Keratinocyte (primary cell): Measurements from ENCODE around the gene AKR1E2. TPM values are rescaled to one million over a fixed set of nuclear protein-coding genes. Genes with fewer than 3 reads are reported as not detected.

Source experiments
- DNase-seq: peaks from one replicate; pipeline ENCODE4 v3.0.0-alpha.2; 2011; ENCODE audit warnings: low read depth, missing footprints, low spot score
- FAIRE-seq: peaks from 2 replicates; lab custom pipeline; 2011; peaks lifted over from hg19 to GRCh38; lab: Jason Lieb, UNC
- H2AFZ ChIP-seq: 2 replicates; pipeline ENCODE4 v1.6.0; 2012; ENCODE audit warnings: low read length, control low read depth, inconsistent platforms; ENCODE audit not compliant: control insufficient read depth
- H3K27ac ChIP-seq: 2 replicates; pipeline ENCODE4 v1.5.1; 2011; ENCODE audit warnings: low read length; ENCODE audit not compliant: control insufficient read depth, insufficient read depth
- H3K27me3 ChIP-seq: 3 replicates; pipeline ENCODE4 v1.6.0; 2011; ENCODE audit warnings: low read length; ENCODE audit not compliant: control insufficient read depth, insufficient read depth; ENCODE audit errors: extremely low read depth
- H3K36me3 ChIP-seq, 2 experiments: 2 replicates in 1 of 2; 3 replicates in 1 of 2; pipeline ENCODE4 v1.5.1; 2011; ENCODE audit warnings: low read length in 2 of 2, mild to moderate bottlenecking in 1 of 2; ENCODE audit not compliant: control insufficient read depth in 2 of 2, insufficient read depth in 2 of 2; ENCODE audit errors: extremely low read depth in 1 of 2
- H3K4me1 ChIP-seq: 3 replicates; pipeline ENCODE4 v1.5.1; 2011; ENCODE audit warnings: low read length; ENCODE audit not compliant: control insufficient read depth, insufficient read depth; ENCODE audit errors: extremely low read depth
- H3K4me2 ChIP-seq: 3 replicates; pipeline ENCODE4 v1.6.0; 2011; ENCODE audit warnings: low read depth, low read length; ENCODE audit not compliant: control insufficient read depth, insufficient read depth; ENCODE audit errors: extremely low read depth
- H3K4me3 ChIP-seq, 3 experiments: fragments of 200-600 bp in 1 of 3; sonication (generic) in 1 of 3; 2 replicates in 2 of 3; 3 replicates in 1 of 3; pipeline ENCODE4 v1.5.1; 2011 to 2016; ENCODE audit warnings: low read length in 3 of 3, mild to moderate bottlenecking in 3 of 3, control low read depth in 2 of 3, inconsistent platforms in 1 of 3, low read depth in 1 of 3, mixed read lengths in 1 of 3, mixed run types in 1 of 3, moderate library complexity in 1 of 3; ENCODE audit not compliant: control insufficient read depth in 2 of 3, insufficient read depth in 2 of 3; ENCODE audit errors: extremely low read depth in 1 of 3
- H3K79me2 ChIP-seq: 2 replicates; pipeline ENCODE4 v1.6.0; 2012; ENCODE audit warnings: low read length; ENCODE audit not compliant: control insufficient read depth, insufficient read depth
- H3K9ac ChIP-seq: 3 replicates; pipeline ENCODE4 v1.6.0; 2011; ENCODE audit warnings: low read length; ENCODE audit not compliant: control insufficient read depth, insufficient read depth; ENCODE audit errors: extremely low read depth
- H3K9me1 ChIP-seq: 3 replicates; pipeline ENCODE4 v1.6.0; 2011; ENCODE audit warnings: low read length; ENCODE audit not compliant: control insufficient read depth, insufficient read depth; ENCODE audit errors: extremely low read depth
- H3K9me3 ChIP-seq: 2 replicates; pipeline ENCODE4 v1.5.1; 2012; ENCODE audit warnings: low read depth, low read length; ENCODE audit not compliant: control insufficient read depth
- H4K20me1 ChIP-seq: 3 replicates; pipeline ENCODE4 v1.6.0; 2011; ENCODE audit warnings: low read length; ENCODE audit not compliant: control insufficient read depth, insufficient read depth; ENCODE audit errors: extremely low read depth
- CTCF ChIP-seq, 3 experiments: IDR thresholded peaks in 1 of 3; conservative IDR thresholded peaks in 1 of 3; optimal IDR thresholded peaks in 1 of 3; 2 replicates in 2 of 3; 3 replicates in 1 of 3; pipeline versions ENCODE3 to v1.5.1; 2011; ENCODE audit warnings: low read length in 3 of 3, mild to moderate bottlenecking in 3 of 3, moderate library complexity in 2 of 3, control low read depth in 1 of 3, inconsistent platforms in 1 of 3; ENCODE audit not compliant: insufficient read depth in 2 of 3; ENCODE audit errors: extremely low read depth in 1 of 3
- EZH2 ChIP-seq: IDR thresholded peaks from one replicate; pipeline ENCODE4 v1.6.1; 2012; ENCODE audit warnings: inconsistent platforms, mild to moderate bottlenecking, low read length, moderate library complexity
- dilution Hi-C: fragments of 300-500 bp; cut with MboI; formaldehyde crosslinking; loops from one replicate; pipeline ENCODE4 v1.7.0; 2020; ENCODE audit warnings: low sequenced_read_pairs; ENCODE audit not compliant: extremely low pct_ligation_motif_present
- polyA plus RNA-seq, 5 experiments: library from polyadenylated mRNA; depleted of rRNA in 3 of 5; stranded (reverse) in 3 of 5; stranded (forward) in 1 of 5; unstranded in 1 of 5; fragments of >200 nt; gene quantifications; 1 replicate in 1 of 5; 2 replicates in 3 of 5; 3 replicates in 1 of 5; pipeline versions ENCODE4 v1.2.1 to v1.2.3, GENCODE V29; 2011 to 2012; ENCODE audit warnings: missing spikeins in 2 of 5, low read depth in 1 of 5, low replicate concordance in 1 of 5

The AKR1E2 gene
- polyA plus RNA-seq, 1 donor (not counting 4 experiments of a cell fraction or from before 2014, with no cell fraction given) = 1.9 TPM

- H2AFZ ChIP-seq = no peak overlapping the region
- dilution Hi-C loops = no loop called here
- H3K4me3 ChIP-seq = no peak overlapping the region
- H3K4me2 ChIP-seq = no peak overlapping the region
- no peaks in the 10 kb centered on the region for H3K9me1 ChIP-seq
- no peak for FAIRE-seq
- no peaks in the 10 kb centered on the region for H4K20me1 ChIP-seq
- H3K27ac ChIP-seq = no peak overlapping the region
- H3K27me3 ChIP-seq = no peaks in the 10 kb centered on the region
- H3K79me2 ChIP-seq = no peaks in the 10 kb centered on the region
- no peaks in the 10 kb centered on the region for H3K9me3 ChIP-seq
- no peak for DNase-seq
- H3K36me3 ChIP-seq = no peaks in the 10 kb centered on the region
- peaks cover 13% of the 10 kb centered on the region for H3K4me1 ChIP-seq
- TF ChIP-seq EZH2 (no peak), CTCF (optimal IDR thresholded peaks at IDR 0.05 in 1 of 3, IDR thresholded peaks at IDR 0.05 in 1 of 3, conservative IDR thresholded peaks at IDR 0.05 in 1 of 3; ENCODE audit: extremely low read depth in 1 of 3, insufficient read depth in 2 of 3, low read length in 3 of 3) (no peak)
- no peak overlapping the region for H3K9ac ChIP-seq
Measured at GRCh38 chr10:4887501-4887900, 61.5 kb downstream of the AKR1E2 start.

- FAIRE-seq = no peak
- H2AFZ ChIP-seq = no peak overlapping the region
- H3K9me1 ChIP-seq = no peaks in the 10 kb centered on the region
- H3K4me1 ChIP-seq = peaks cover 5% of the 10 kb centered on the region
- TF ChIP-seq CTCF (optimal IDR thresholded peaks at IDR 0.05 in 1 of 3, IDR thresholded peaks at IDR 0.05 in 1 of 3, conservative IDR thresholded peaks at IDR 0.05 in 1 of 3; ENCODE audit: extremely low read depth in 1 of 3, insufficient read depth in 2 of 3, low read length in 3 of 3) (no peak), EZH2 (no peak)
- no peaks in the 10 kb centered on the region for H3K27me3 ChIP-seq
- no peaks in the 10 kb centered on the region for H4K20me1 ChIP-seq
- no peak overlapping the region for H3K9ac ChIP-seq
- H3K9me3 ChIP-seq = no peaks in the 10 kb centered on the region
- dilution Hi-C loops = no loop called here
- no peak overlapping the region for H3K4me3 ChIP-seq
- no peaks in the 10 kb centered on the region for H3K36me3 ChIP-seq
- no peak overlapping the region for H3K27ac ChIP-seq
- DNase-seq = no peak
- no peak overlapping the region for H3K4me2 ChIP-seq
- H3K79me2 ChIP-seq = no peaks in the 10 kb centered on the region
Measured at GRCh38 chr10:4888236-4888635, 62.2 kb downstream of the AKR1E2 start.
